22Rv1 (cell line): ENCODE results near the gene MSMB.

ENCODE experiments used
- H3K27ac ChIP-seq: fragments of 450-650 bp; 2 replicates; pipeline ENCODE4 v1.5.1; 2017
- CTCF ChIP-seq: fragments of 450-650 bp; IDR thresholded peaks from 2 replicates; pipeline ENCODE4 v1.5.1; 2017; ENCODE audit warnings: mild to moderate bottlenecking
- ZFX ChIP-seq: fragments of 450-650 bp; IDR thresholded peaks from 2 replicates; pipeline ENCODE4 v1.6.1; 2017; ENCODE audit warnings: antibody characterized with exemption, borderline replicate concordance

MSMB gene

GRCh38 chr10:46075869-46076268 lies 29.8 kb upstream of the MSMB start:
- TF ChIP-seq CTCF, result no peak
- no peak for TF ChIP-seq ZFX

GRCh38 chr10:46074196-46074946 lies 28.3 kb upstream of the MSMB start:
- H3K27ac ChIP-seq, result no peak overlapping the region
- TF ChIP-seq CTCF (no peak), ZFX (no peak)

More at GRCh38 chr10:46075869-46076268, 29.8 kb upstream of the MSMB start:
- peak overlapping the region; percentile 82 for H3K27ac ChIP-seq

- H3K27ac ChIP-seq, result no peak overlapping the region
- no peak for TF ChIP-seq CTCF
- no peak for TF ChIP-seq ZFX
Measured at GRCh38 chr10:46073564-46073963, 27.5 kb upstream of the MSMB start.

GRCh38 chr10:46070749-46071148 lies 24.7 kb upstream of the MSMB start:
- H3K27ac ChIP-seq, result no peak overlapping the region
- TF ChIP-seq CTCF, result no peak
- TF ChIP-seq ZFX, result no peak

GRCh38 chr10:46069771-46070463 lies 23.8 kb upstream of the MSMB start:
- H3K27ac ChIP-seq, result no peak overlapping the region

GRCh38 chr10:46068905-46069304 lies 22.8 kb upstream of the MSMB start:
- TF ChIP-seq CTCF (no peak), ZFX (no peak)
- no peak overlapping the region for H3K27ac ChIP-seq

More at GRCh38 chr10:46069771-46070463, 23.8 kb upstream of the MSMB start:
- TF ChIP-seq ZFX, result no peak
- no peak for TF ChIP-seq CTCF

- TF ChIP-seq ZFX (no peak), CTCF (no peak)
- H3K27ac ChIP-seq, result no peak overlapping the region
Measured at GRCh38 chr10:46068117-46068516, 22.0 kb upstream of the MSMB start.
